GM21526 (cell line): Measurements from ENCODE around the gene DNTTIP2.
"Not testable (repeated sequence)": the region's sequence is repeated elsewhere in the genome, so short reads cannot be mapped to it uniquely, and the experiment has no call there.

Experiments
- ATAC-seq: cut with Tn5 transposase; IDR thresholded peaks from one replicate; pipeline ENCODE4 v1.9.1; 2021; ENCODE audit warnings: moderate library complexity; ENCODE audit not compliant: unreplicated experiment, low FRiP score

Gene DNTTIP2

GRCh38 chr1:93842750-93843500 is 36.1 kb downstream of the DNTTIP2 start:
- ATAC-seq, result no peak

GRCh38 chr1:93841771-93842170 is 37.2 kb downstream of the DNTTIP2 start:
- no peak for ATAC-seq

GRCh38 chr1:93840956-93841482 is 38.0 kb downstream of the DNTTIP2 start:
- ATAC-seq, result no peak

- no peak for ATAC-seq
These were observed 39.3 kb downstream of the DNTTIP2 start for GRCh38 chr1:93839753-93840152.

GRCh38 chr1:93839307-93839706 is 39.7 kb downstream of the DNTTIP2 start:
- ATAC-seq, result no peak

GRCh38 chr1:93837961-93838360 is 41.0 kb downstream of the DNTTIP2 start:
- no peak for ATAC-seq

- ATAC-seq, result not testable (repeated sequence)
These were observed 45.7 kb downstream of the DNTTIP2 start for GRCh38 chr1:93833293-93833692.

GRCh38 chr1:93829061-93829460 is 49.9 kb downstream of the DNTTIP2 start:
- no peak for ATAC-seq

GRCh38 chr1:93828367-93828755 is 50.6 kb downstream of the DNTTIP2 start:
- ATAC-seq, result no peak

- no peak for ATAC-seq
These were observed 51.2 kb downstream of the DNTTIP2 start for GRCh38 chr1:93827633-93828366.

- ATAC-seq, result no peak
These were observed 51.9 kb downstream of the DNTTIP2 start for GRCh38 chr1:93827128-93827527.

- ATAC-seq, result no peak
These were observed 54.2 kb downstream of the DNTTIP2 start for GRCh38 chr1:93824834-93825233.

- no peak for ATAC-seq
These were observed 56.1 kb downstream of the DNTTIP2 start for GRCh38 chr1:93822730-93823425.

- no peak for ATAC-seq
These were observed 57.4 kb downstream of the DNTTIP2 start for GRCh38 chr1:93821423-93822144.

- no peak for ATAC-seq
These were observed 58.2 kb downstream of the DNTTIP2 start for GRCh38 chr1:93820554-93821422.

GRCh38 chr1:93818570-93818959 is 60.4 kb downstream of the DNTTIP2 start:
- no peak for ATAC-seq

- no peak for ATAC-seq
These were observed 61.0 kb downstream of the DNTTIP2 start for GRCh38 chr1:93817819-93818569.

- ATAC-seq, result no peak
These were observed 61.9 kb downstream of the DNTTIP2 start for GRCh38 chr1:93816970-93817678.
